ENCODE results near the gene DOK5. TPM values are rescaled to one million over a fixed set of nuclear protein-coding genes. Genes with fewer than 3 reads are reported as not detected.

DOK5 gene
- total RNA-seq, 4 donors from 2014 or later = 4.7 to 10.9 (median 7.3) TPM

GRCh38 chr20:54598352-54598751 is 123.0 kb downstream of the DOK5 start:
- 78 to 81% methylated on average over 5 of the region's 5 CpGs for WGBS, 2 donors
- no peaks in the 10 kb centered on the region for H3K36me3 ChIP-seq
- TF ChIP-seq CTCF (IDR thresholded peaks at IDR 0.05) (no peak), POLR2A (IDR thresholded peaks at IDR 0.05) (no peak)
- H3K27ac ChIP-seq = no peak overlapping the region
- H3K4me1 ChIP-seq = no peaks in the 10 kb centered on the region
- no peaks in the 10 kb centered on the region for H3K27me3 ChIP-seq
- H3K4me3 ChIP-seq (replicated peaks in 1 of 3) = no peak overlapping the region
- DNase-seq = no peak
- intact Hi-C loops (cut with DNase I) = no loop called here
- no peaks in the 10 kb centered on the region for H3K9me3 ChIP-seq

- Histone ChIP-seq H3K27ac (no peak overlapping the region), H3K4me3 (replicated peaks in 1 of 3) (no peak overlapping the region), H3K27me3 (no peaks in the 10 kb centered on the region), H3K36me3 (no peaks in the 10 kb centered on the region), H3K9me3 (no peaks in the 10 kb centered on the region), H3K4me1 (no peaks in the 10 kb centered on the region)
- intact Hi-C loops (cut with DNase I) = no loop called here
- DNase-seq = no peak
- TF ChIP-seq CTCF (IDR thresholded peaks at IDR 0.05) = no peak
- no peak for TF ChIP-seq POLR2A (IDR thresholded peaks at IDR 0.05)
- 81 to 95% methylated on average over 3 of the region's 3 CpGs for WGBS, 2 donors
Measured at GRCh38 chr20:54600634-54601033, 125.2 kb downstream of the DOK5 start.

- no peak for DNase-seq
- no peak for TF ChIP-seq POLR2A (IDR thresholded peaks at IDR 0.05)
- no peak for TF ChIP-seq CTCF (IDR thresholded peaks at IDR 0.05)
- intact Hi-C loops (cut with DNase I) = no loop called here
- Histone ChIP-seq H3K27me3 (no peaks in the 10 kb centered on the region), H3K4me3 (replicated peaks in 1 of 3) (no peak overlapping the region), H3K4me1 (no peaks in the 10 kb centered on the region), H3K36me3 (no peaks in the 10 kb centered on the region), H3K27ac (no peak overlapping the region), H3K9me3 (no peaks in the 10 kb centered on the region)
- WGBS, 2 donors = 85 to 88% methylated on average over 10 of the region's 10 CpGs
Measured at GRCh38 chr20:54601831-54602515, 126.6 kb downstream of the DOK5 start.

GRCh38 chr20:54605319-54605718 is 129.9 kb downstream of the DOK5 start:
- no peaks in the 10 kb centered on the region for H3K27me3 ChIP-seq
- no peak overlapping the region for H3K4me3 ChIP-seq (replicated peaks in 1 of 3)
- 83 to 97% methylated on average over 3 of the region's 3 CpGs for WGBS, 2 donors
- TF ChIP-seq POLR2A (IDR thresholded peaks at IDR 0.05) (no peak), CTCF (IDR thresholded peaks at IDR 0.05) (no peak)
- H3K9me3 ChIP-seq = no peaks in the 10 kb centered on the region
- H3K4me1 ChIP-seq = no peaks in the 10 kb centered on the region
- intact Hi-C loops (cut with DNase I) = no loop called here
- no peak overlapping the region for H3K27ac ChIP-seq
- H3K36me3 ChIP-seq = no peaks in the 10 kb centered on the region
- DNase-seq = no peak

GRCh38 chr20:54606380-54606779 is 131.0 kb downstream of the DOK5 start:
- intact Hi-C loops (cut with DNase I) = no loop called here
- no peaks in the 10 kb centered on the region for H3K36me3 ChIP-seq
- no peaks in the 10 kb centered on the region for H3K4me1 ChIP-seq
- no peak overlapping the region for H3K27ac ChIP-seq
- H3K27me3 ChIP-seq = no peaks in the 10 kb centered on the region
- no peaks in the 10 kb centered on the region for H3K9me3 ChIP-seq
- 80 to 81% methylated on average over 3 of the region's 3 CpGs for WGBS, 2 donors
- TF ChIP-seq POLR2A (IDR thresholded peaks at IDR 0.05) (no peak), CTCF (IDR thresholded peaks at IDR 0.05) (no peak)
- no peak overlapping the region for H3K4me3 ChIP-seq (replicated peaks in 1 of 3)
- DNase-seq = no peak
